Glomerular visceral epithelial cell (primary cell): Measurements from ENCODE around the gene NQO2.
"Not testable (repeated sequence)": the region's sequence is repeated elsewhere in the genome, so short reads cannot be mapped to it uniquely, and the experiment has no call there.

Source experiments
- DNase-seq: peaks from one replicate; pipeline ENCODE4 v3.0.0-alpha.2; 2016; ENCODE audit errors: extremely low spot score

Gene NQO2

GRCh38 chr6:3013901-3014674 lies 14.4 kb downstream of the NQO2 start:
- DNase-seq: no peak

- no peak for DNase-seq
Measured at GRCh38 chr6:3014675-3015066, 15.0 kb downstream of the NQO2 start.

- no peak for DNase-seq
Measured at GRCh38 chr6:3015144-3015543, 15.4 kb downstream of the NQO2 start.

GRCh38 chr6:3016473-3017280 lies 17.0 kb downstream of the NQO2 start:
- DNase-seq: no peak

GRCh38 chr6:3017304-3017703 lies 17.6 kb downstream of the NQO2 start:
- no peak for DNase-seq

GRCh38 chr6:3019065-3019464 lies 19.4 kb downstream of the NQO2 start:
- no peak for DNase-seq

- no peak for DNase-seq
Measured at GRCh38 chr6:3019749-3020320, 20.1 kb downstream of the NQO2 start.

- DNase-seq: not testable (repeated sequence)
Measured at GRCh38 chr6:3020976-3021598, 21.4 kb downstream of the NQO2 start.

- peak; percentile 9 for DNase-seq
Measured at GRCh38 chr6:3022765-3023662, 23.3 kb downstream of the NQO2 start.

- DNase-seq: peak; percentile 91
Measured at GRCh38 chr6:3023663-3024483, 24.2 kb downstream of the NQO2 start.

GRCh38 chr6:3026791-3027626 lies 27.3 kb downstream of the NQO2 start:
- DNase-seq: no peak

- DNase-seq: not testable (repeated sequence)
Measured at GRCh38 chr6:3028156-3028555, 28.5 kb downstream of the NQO2 start.

- no peak for DNase-seq
Measured at GRCh38 chr6:3031857-3032640, 32.4 kb downstream of the NQO2 start.

- DNase-seq: peak; percentile 68
Measured at GRCh38 chr6:3032986-3033385, 33.3 kb downstream of the NQO2 start.

- no peak for DNase-seq
Measured at GRCh38 chr6:3033652-3034051, 34.0 kb downstream of the NQO2 start.

- DNase-seq: no peak
Measured at GRCh38 chr6:3035397-3035796, 35.7 kb downstream of the NQO2 start.

- DNase-seq: no peak
Measured at GRCh38 chr6:3036861-3037637, 37.4 kb downstream of the NQO2 start.
